Gastrocnemius medialis (tissue), 4 donors: Measurements from ENCODE around the gene MINK1.
"Not testable (repeated sequence)": the region's sequence is repeated elsewhere in the genome, so short reads cannot be mapped to it uniquely, and the experiment has no call there.

Experiments used
- POLR2A ChIP-seq, 2 donors: fragments of 450-650 bp; IDR thresholded peaks; one replicate each; pipeline ENCODE4 v1.6.1; 2017; ENCODE audit warnings: antibody characterized with exemption in 2 of 2, mild to moderate bottlenecking in 2 of 2, moderate library complexity in 2 of 2
- TF ChIP-seq, protein P1 (sequence below), 5 experiments: fragments of 450-650 bp in 3 of 5; fragments of 200-600 bp in 2 of 5; sonication (generic) in 2 of 5; IDR thresholded peaks in 4 of 5; conservative IDR thresholded peaks in 1 of 5; 1 replicate in 4 of 5; 2 replicates in 1 of 5; pipeline ENCODE4 v1.5.1; 2016 to 2019; ENCODE audit warnings: antibody characterized with exemption in 5 of 5, mild to moderate bottlenecking in 3 of 5, moderate library complexity in 3 of 5

DNA sequence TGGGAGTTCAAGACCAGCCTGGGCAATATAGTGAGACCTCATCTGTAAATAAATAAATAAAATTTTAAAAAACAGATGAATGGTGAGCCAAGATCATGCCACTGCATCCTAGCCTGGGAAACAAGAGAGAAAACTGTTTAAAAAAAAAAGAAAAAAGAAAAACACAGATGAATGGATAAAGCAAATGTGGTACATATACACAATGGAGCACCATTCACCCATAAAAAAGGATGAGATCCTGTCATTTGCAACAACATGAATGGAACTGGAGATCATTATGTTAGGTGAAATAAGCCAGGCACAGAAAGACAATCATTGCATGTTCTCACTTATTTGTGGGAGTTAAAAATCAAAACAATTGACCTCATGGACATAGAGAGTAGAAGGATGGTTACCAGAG lies 73.5 kb downstream of the MINK1 start:
- not testable (repeated sequence) for TF ChIP-seq POLR2A (IDR thresholded peaks at IDR 0.05)
- TF ChIP-seq, protein P1, sequence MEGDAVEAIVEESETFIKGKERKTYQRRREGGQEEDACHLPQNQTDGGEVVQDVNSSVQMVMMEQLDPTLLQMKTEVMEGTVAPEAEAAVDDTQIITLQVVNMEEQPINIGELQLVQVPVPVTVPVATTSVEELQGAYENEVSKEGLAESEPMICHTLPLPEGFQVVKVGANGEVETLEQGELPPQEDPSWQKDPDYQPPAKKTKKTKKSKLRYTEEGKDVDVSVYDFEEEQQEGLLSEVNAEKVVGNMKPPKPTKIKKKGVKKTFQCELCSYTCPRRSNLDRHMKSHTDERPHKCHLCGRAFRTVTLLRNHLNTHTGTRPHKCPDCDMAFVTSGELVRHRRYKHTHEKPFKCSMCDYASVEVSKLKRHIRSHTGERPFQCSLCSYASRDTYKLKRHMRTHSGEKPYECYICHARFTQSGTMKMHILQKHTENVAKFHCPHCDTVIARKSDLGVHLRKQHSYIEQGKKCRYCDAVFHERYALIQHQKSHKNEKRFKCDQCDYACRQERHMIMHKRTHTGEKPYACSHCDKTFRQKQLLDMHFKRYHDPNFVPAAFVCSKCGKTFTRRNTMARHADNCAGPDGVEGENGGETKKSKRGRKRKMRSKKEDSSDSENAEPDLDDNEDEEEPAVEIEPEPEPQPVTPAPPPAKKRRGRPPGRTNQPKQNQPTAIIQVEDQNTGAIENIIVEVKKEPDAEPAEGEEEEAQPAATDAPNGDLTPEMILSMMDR (IDR thresholded peaks at IDR 0.05 in 4 of 5, conservative IDR thresholded peaks at IDR 0.05 in 1 of 5) = not testable (repeated sequence)
